ENCODE data around the gene BLMH. TPM values are rescaled to one million over a fixed set of nuclear protein-coding genes. Genes with fewer than 3 reads are reported as not detected.

The BLMH gene
- total and polyA plus RNA-seq, 2 donors (not counting 3 experiments of a cell fraction or from before 2014, with no cell fraction given): 24.6 to 65.8 TPM

DNA sequence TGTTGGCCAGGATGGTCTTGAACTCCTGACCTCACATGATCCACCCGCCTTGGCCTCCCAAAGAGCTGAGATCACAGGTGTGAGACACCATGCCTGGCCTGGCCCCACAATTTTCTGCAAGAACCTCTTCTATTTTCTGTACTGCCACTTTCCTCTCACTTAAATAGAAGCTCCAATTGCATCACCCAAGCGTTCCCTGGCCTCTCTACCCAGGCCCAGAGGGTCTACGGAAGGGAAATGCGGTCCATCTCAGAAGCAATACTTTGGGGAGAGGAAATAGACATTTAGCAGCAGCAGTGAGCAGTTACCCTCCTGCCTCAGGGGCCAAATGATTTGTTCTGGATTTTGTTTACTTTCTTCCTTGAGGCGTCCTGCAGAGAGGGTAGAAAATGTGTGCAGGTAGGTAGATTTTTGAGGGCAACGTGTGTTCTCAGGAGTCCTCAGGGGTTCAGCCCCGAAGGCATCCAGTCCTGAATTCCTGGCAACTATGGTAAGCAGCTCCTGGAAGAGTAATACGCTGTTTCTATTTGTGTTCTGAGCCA is 67.3 kb downstream of the BLMH start:
- Histone ChIP-seq H3K4me3 (replicated peaks in 1 of 3; ENCODE audit: insufficient read depth in 1 of 3, low read depth in 1 of 3, low read length in 3 of 3) (no peak overlapping the region), H3K4me2 (ENCODE audit: insufficient read depth, low read length) (no peak overlapping the region), H3K4me1 (ENCODE audit: control insufficient read depth, extremely low read depth, insufficient read depth, low read length) (no peaks in the 10 kb centered on the region), H3K36me3 (ENCODE audit: control insufficient read depth in 2 of 2, extremely low read depth in 1 of 2, insufficient read depth in 2 of 2, low read length in 2 of 2) (no peaks in the 10 kb centered on the region), H3K79me2 (ENCODE audit: control insufficient read depth, insufficient read depth, low read length) (no peaks in the 10 kb centered on the region), H2AFZ (ENCODE audit: low read depth, low read length) (no peak overlapping the region), H3K9me3 (replicated peaks; ENCODE audit: control insufficient read depth, insufficient read depth, low read length) (no peaks in the 10 kb centered on the region), H3K27me3 (ENCODE audit: control insufficient read depth in 2 of 2, insufficient read depth in 2 of 2, low read length in 2 of 2) (peaks cover 11 to 15% of the 10 kb centered on the region in 2 experiments), H3K9ac (replicated peaks; ENCODE audit: extremely low read depth, insufficient read depth, low read length) (no peak overlapping the region), H3K9me1 (replicated peaks; ENCODE audit: control insufficient read depth, extremely low read depth, insufficient read depth, low read length) (no peaks in the 10 kb centered on the region), H4K20me1 (replicated peaks; ENCODE audit: control insufficient read depth, extremely low read depth, insufficient read depth, low read length) (no peaks in the 10 kb centered on the region), H3K27ac (ENCODE audit: insufficient read depth, low read depth, low read length) (no peak overlapping the region)
- BruUV-seq (replicated peaks): no TSS peak
- no peak for DNase-seq (ENCODE audit: low read depth, low spot score)
- no peak for FAIRE-seq
- intact Hi-C loops (cut with micrococcal nuclease) (no loop called here), dilution Hi-C loops (cut with MboI; ENCODE audit: extremely low pct_ligation_motif_present, low sequenced_read_pairs) (no loop called here)
- CTCF ChIA-PET: interaction anchor here (1.2 to 2.5 kb wide), 3 partner anchors 12 to 119 kb away, joined by 3 to 7 read pairs (median 3); no protein-coding TSS in a partner anchor
- POLR2A ChIA-PET: no interaction called here
- TF ChIP-seq POLR2AphosphoS5 (IDR thresholded peaks at IDR 0.05; ENCODE audit: insufficient read depth, low read depth, low read length) (no peak), MYC (IDR thresholded peaks at IDR 0.05; ENCODE audit: low read depth, low read length) (no peak), JUN (IDR thresholded peaks at IDR 0.05; ENCODE audit: borderline replicate concordance, insufficient read depth, insufficient read length, low read depth) (no peak), EZH2 (IDR thresholded peaks at IDR 0.05; ENCODE audit: borderline replicate concordance, low read depth, low read length, severe bottlenecking) (no peak), FOS (IDR thresholded peaks at IDR 0.05; ENCODE audit: borderline replicate concordance, insufficient read depth, low read length) (no peak), MAX (IDR thresholded peaks at IDR 0.05; ENCODE audit: insufficient read depth, insufficient read length) (no peak), GATA2 (IDR thresholded peaks at IDR 0.05; ENCODE audit: insufficient read depth, insufficient read length, low read depth, low read length) (no peak), POLR2A (IDR thresholded peaks at IDR 0.05; ENCODE audit: low read depth, low read length) (no peak)
- TF ChIP-seq, protein P1, sequence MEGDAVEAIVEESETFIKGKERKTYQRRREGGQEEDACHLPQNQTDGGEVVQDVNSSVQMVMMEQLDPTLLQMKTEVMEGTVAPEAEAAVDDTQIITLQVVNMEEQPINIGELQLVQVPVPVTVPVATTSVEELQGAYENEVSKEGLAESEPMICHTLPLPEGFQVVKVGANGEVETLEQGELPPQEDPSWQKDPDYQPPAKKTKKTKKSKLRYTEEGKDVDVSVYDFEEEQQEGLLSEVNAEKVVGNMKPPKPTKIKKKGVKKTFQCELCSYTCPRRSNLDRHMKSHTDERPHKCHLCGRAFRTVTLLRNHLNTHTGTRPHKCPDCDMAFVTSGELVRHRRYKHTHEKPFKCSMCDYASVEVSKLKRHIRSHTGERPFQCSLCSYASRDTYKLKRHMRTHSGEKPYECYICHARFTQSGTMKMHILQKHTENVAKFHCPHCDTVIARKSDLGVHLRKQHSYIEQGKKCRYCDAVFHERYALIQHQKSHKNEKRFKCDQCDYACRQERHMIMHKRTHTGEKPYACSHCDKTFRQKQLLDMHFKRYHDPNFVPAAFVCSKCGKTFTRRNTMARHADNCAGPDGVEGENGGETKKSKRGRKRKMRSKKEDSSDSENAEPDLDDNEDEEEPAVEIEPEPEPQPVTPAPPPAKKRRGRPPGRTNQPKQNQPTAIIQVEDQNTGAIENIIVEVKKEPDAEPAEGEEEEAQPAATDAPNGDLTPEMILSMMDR (IDR thresholded peaks at IDR 0.05; ENCODE audit: extremely low read depth in 1 of 2, insufficient read depth in 1 of 2, low read depth in 1 of 2, low read length in 2 of 2): no peak

Measured in endothelial cell of umbilical vein (primary cell).